Measurements from ENCODE around the gene CCNT1.
"Not testable (repeated sequence)": the region's sequence is repeated elsewhere in the genome, so short reads cannot be mapped to it uniquely, and the experiment has no call there.

Gene CCNT1

GRCh38 chr12:48716493-48717251 lies at the start of gene CCNT1:
CCNT1 (minus strand) TSS chr12:48716707; CDS start chr12:48716675, 32 bp downstream.
- DNase-seq: peak; percentile 99 to 100

GRCh38 chr12:48765753-48766162 lies 49.3 kb upstream of the CCNT1 start:
- DNase-seq: peak in 1 of 2 donors; percentile 12

- DNase-seq: no peak
Observed at GRCh38 chr12:48764521-48764920, 48.0 kb upstream of the CCNT1 start.

GRCh38 chr12:48758737-48759136 lies 42.2 kb upstream of the CCNT1 start:
- DNase-seq: no peak

- no peak for DNase-seq
Observed at GRCh38 chr12:48758186-48758585, 41.7 kb upstream of the CCNT1 start.

- DNase-seq: no peak
Observed at GRCh38 chr12:48750769-48751356, 34.4 kb upstream of the CCNT1 start.

GRCh38 chr12:48750215-48750614 lies 33.7 kb upstream of the CCNT1 start:
- no peak for DNase-seq

- DNase-seq: no peak
Observed at GRCh38 chr12:48744251-48745008, 27.9 kb upstream of the CCNT1 start.

- DNase-seq: no peak
Observed at GRCh38 chr12:48739618-48740269, 23.2 kb upstream of the CCNT1 start.

- DNase-seq: no peak
Observed at GRCh38 chr12:48736456-48736855, 19.9 kb upstream of the CCNT1 start.

GRCh38 chr12:48728807-48729206 lies 12.3 kb upstream of the CCNT1 start:
- no peak for DNase-seq

GRCh38 chr12:48720737-48721136 lies 4.2 kb upstream of the CCNT1 start:
- not testable (repeated sequence) for DNase-seq

GRCh38 chr12:48720171-48720570 lies 3.7 kb upstream of the CCNT1 start:
- DNase-seq: not testable (repeated sequence)

GRCh38 chr12:48719002-48719401 lies 2.5 kb upstream of the CCNT1 start:
- not testable (repeated sequence) for DNase-seq

GRCh38 chr12:48717252-48717695 lies 767 bp upstream of the CCNT1 start:
- no peak for DNase-seq

- DNase-seq: no peak
Observed at GRCh38 chr12:48716168-48716492, 377 bp downstream of the CCNT1 start.

- no peak for DNase-seq
Observed at GRCh38 chr12:48712209-48712608, 4.3 kb downstream of the CCNT1 start.

- DNase-seq: not testable (repeated sequence)
Observed at GRCh38 chr12:48698822-48699221, 17.7 kb downstream of the CCNT1 start.

GRCh38 chr12:48696626-48697025 lies 19.9 kb downstream of the CCNT1 start:
- no peak for DNase-seq

GRCh38 chr12:48695859-48696258 lies 20.6 kb downstream of the CCNT1 start:
- no peak for DNase-seq

GRCh38 chr12:48694038-48694437 lies 22.5 kb downstream of the CCNT1 start:
- DNase-seq: no peak

- no peak for DNase-seq
Observed at GRCh38 chr12:48693572-48693971, 22.9 kb downstream of the CCNT1 start.

GRCh38 chr12:48691826-48692487 lies 24.6 kb downstream of the CCNT1 start:
- DNase-seq: no peak
